AG09309 (cell line): ENCODE measurements around the gene LNPK.

Source experiments
- DNase-seq: peaks from one replicate; pipeline ENCODE4 v3.0.0-alpha.2; 2010; ENCODE audit warnings: low read depth
- H3K4me3 ChIP-seq: 2 replicates; pipeline ENCODE4 v1.5.1; 2011; ENCODE audit warnings: mild to moderate bottlenecking, low read depth, low read length, moderate library complexity; ENCODE audit not compliant: control insufficient read depth
- TF ChIP-seq, protein P1 (sequence below): IDR thresholded peaks from 2 replicates; pipeline ENCODE4 v1.5.1; 2011; ENCODE audit warnings: mild to moderate bottlenecking, low read depth, low read length, inconsistent platforms; ENCODE audit not compliant: insufficient read depth, control insufficient read depth; ENCODE audit errors: missing control alignments

LNPK gene

DNA sequence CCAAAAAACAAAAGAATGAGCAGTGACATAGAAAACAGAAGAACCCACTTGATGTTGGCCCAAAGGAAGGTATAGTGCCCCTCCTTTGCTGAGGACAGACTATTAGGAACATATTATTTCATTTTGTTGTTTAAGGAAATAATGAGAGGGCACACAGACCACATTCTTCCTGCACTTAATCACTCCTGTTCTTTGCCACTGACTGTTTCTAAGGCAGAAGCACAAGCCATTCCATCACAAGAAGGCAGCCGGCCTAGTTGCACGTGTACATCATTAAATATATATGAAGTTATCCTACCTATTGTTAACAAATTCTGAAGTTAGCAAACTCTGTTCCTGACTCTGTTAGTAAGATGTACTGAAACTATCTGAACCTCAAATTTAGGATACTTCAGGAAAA lies 110.0 kb downstream of the LNPK start:
- H3K4me3 ChIP-seq = no peak overlapping the region
- no peak for DNase-seq
- TF ChIP-seq, protein P1, sequence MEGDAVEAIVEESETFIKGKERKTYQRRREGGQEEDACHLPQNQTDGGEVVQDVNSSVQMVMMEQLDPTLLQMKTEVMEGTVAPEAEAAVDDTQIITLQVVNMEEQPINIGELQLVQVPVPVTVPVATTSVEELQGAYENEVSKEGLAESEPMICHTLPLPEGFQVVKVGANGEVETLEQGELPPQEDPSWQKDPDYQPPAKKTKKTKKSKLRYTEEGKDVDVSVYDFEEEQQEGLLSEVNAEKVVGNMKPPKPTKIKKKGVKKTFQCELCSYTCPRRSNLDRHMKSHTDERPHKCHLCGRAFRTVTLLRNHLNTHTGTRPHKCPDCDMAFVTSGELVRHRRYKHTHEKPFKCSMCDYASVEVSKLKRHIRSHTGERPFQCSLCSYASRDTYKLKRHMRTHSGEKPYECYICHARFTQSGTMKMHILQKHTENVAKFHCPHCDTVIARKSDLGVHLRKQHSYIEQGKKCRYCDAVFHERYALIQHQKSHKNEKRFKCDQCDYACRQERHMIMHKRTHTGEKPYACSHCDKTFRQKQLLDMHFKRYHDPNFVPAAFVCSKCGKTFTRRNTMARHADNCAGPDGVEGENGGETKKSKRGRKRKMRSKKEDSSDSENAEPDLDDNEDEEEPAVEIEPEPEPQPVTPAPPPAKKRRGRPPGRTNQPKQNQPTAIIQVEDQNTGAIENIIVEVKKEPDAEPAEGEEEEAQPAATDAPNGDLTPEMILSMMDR = no peak

DNA sequence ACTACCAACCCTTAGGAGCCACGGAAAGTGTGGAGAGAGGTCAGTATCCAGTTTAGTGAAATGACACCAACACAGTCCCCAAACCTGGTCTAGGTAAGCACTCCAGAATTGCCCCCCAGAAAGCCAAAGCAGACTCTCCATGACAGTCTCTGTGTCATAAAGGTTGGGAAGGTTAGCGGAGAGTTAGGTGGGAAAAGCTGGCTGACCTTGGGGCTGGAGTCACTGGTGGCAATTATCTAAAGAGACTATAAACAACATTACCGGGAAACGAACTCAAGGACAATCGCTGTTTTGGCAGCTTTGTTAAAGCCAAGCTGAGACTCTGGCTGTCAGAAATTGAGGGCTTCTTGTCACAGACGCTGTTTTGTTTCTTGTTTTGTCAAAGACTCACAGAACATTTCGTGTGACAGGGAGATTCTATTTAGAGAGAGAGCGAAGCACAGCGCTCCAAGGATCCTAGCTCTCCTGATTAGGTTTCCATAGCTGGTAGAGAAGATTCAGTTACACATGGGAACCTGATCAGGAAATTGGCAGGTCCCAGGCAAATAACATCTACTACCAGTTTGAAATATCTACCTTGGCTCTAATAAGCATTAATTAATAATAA lies 111.3 kb downstream of the LNPK start:
- TF ChIP-seq, protein P1 = no peak
- no peak overlapping the region for H3K4me3 ChIP-seq
- DNase-seq = no peak

GRCh38 chr2:175889701-175890302 lies 112.3 kb downstream of the LNPK start:
- no peak for DNase-seq
- no peak overlapping the region for H3K4me3 ChIP-seq
- TF ChIP-seq, protein P1 = no peak

- no peak for DNase-seq
- TF ChIP-seq, protein P1 = no peak
- no peak overlapping the region for H3K4me3 ChIP-seq
Measured at GRCh38 chr2:175887776-175888175, 114.3 kb downstream of the LNPK start.

DNA sequence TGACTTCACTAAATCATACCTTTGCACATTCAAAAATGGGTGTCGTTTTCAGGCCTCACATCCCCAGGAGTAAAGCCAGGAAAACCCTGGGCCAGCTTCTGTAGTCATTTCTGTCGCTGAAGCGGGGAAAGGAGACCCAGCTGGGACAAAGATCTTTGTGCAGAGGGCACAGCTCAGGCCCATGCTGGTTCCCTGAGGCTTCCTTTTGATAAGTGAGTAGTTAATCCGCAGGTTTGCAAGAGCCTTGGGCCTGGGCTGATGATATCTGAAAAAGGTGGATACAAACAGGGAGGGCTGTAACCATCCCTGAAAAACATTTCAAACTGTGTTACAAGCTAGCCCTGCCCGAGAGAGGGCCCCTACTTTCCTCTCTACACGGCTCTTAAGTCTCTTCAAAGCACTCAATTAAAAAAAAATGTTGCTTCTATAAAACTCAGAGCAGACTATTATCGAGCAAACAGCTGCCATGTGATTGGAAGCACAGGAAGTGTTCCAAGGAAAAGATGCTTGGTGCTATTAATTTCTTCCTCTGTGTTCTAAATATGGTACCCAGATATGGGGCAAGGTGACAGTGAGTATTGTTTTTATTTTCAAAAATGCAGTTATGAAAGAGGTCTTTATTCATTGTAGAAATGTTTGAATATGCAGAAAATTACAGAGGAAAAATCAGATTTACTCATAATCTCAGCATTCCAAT lies 117.2 kb downstream of the LNPK start:
- DNase-seq = no peak

GRCh38 chr2:175883586-175884194 lies 118.4 kb downstream of the LNPK start:
- no peak overlapping the region for H3K4me3 ChIP-seq
- DNase-seq = no peak
- TF ChIP-seq, protein P1 = no peak

More for the DNA sequence above, 117.2 kb downstream of the LNPK start:
- no peak overlapping the region for H3K4me3 ChIP-seq
- TF ChIP-seq, protein P1 = no peak
